Measurements from ENCODE around the gene STXBP5L.
"Not testable (repeated sequence)": the region's sequence is repeated elsewhere in the genome, so short reads cannot be mapped to it uniquely, and the experiment has no call there.

STXBP5L gene

GRCh38 chr3:120908030-120908794 lies at the start of gene STXBP5L:
STXBP5L (plus strand) TSS chr3:120908205; CDS start chr3:120909579, 1,374 bp downstream.
- peak; percentile 77 for DNase-seq

GRCh38 chr3:120858521-120858920 lies 49.5 kb upstream of the STXBP5L start:
- DNase-seq = no peak

- no peak for DNase-seq
Measured at GRCh38 chr3:120864541-120864940, 43.5 kb upstream of the STXBP5L start.

- DNase-seq = no peak
Measured at GRCh38 chr3:120875507-120875906, 32.5 kb upstream of the STXBP5L start.

GRCh38 chr3:120875989-120876388 lies 32.0 kb upstream of the STXBP5L start:
- DNase-seq = no peak

- no peak for DNase-seq
Measured at GRCh38 chr3:120879411-120879810, 28.6 kb upstream of the STXBP5L start.

- DNase-seq = no peak
Measured at GRCh38 chr3:120892921-120893320, 15.1 kb upstream of the STXBP5L start.

- no peak for DNase-seq
Measured at GRCh38 chr3:120894316-120895057, 13.5 kb upstream of the STXBP5L start.

- not testable (repeated sequence) for DNase-seq
Measured at GRCh38 chr3:120901716-120902115, 6.3 kb upstream of the STXBP5L start.

- DNase-seq = no peak
Measured at GRCh38 chr3:120903221-120903620, 4.8 kb upstream of the STXBP5L start.

GRCh38 chr3:120907659-120908029 lies 361 bp upstream of the STXBP5L start:
- no peak for DNase-seq

GRCh38 chr3:120908795-120909601 lies 993 bp downstream of the STXBP5L start:
- no peak for DNase-seq

- DNase-seq = no peak
Measured at GRCh38 chr3:120909602-120909878, 1.5 kb downstream of the STXBP5L start.

GRCh38 chr3:120926146-120926545 lies 18.1 kb downstream of the STXBP5L start:
- no peak for DNase-seq

- no peak for DNase-seq
Measured at GRCh38 chr3:120928991-120929390, 21.0 kb downstream of the STXBP5L start.

GRCh38 chr3:120931593-120931992 lies 23.6 kb downstream of the STXBP5L start:
- no peak for DNase-seq

GRCh38 chr3:120956143-120956542 lies 48.1 kb downstream of the STXBP5L start:
- DNase-seq = no peak

GRCh38 chr3:120982608-120983320 lies 74.8 kb downstream of the STXBP5L start:
- DNase-seq = no peak

- no peak for DNase-seq
Measured at GRCh38 chr3:120983321-120983665, 75.3 kb downstream of the STXBP5L start.

- DNase-seq = no peak
Measured at GRCh38 chr3:120983841-120984240, 75.8 kb downstream of the STXBP5L start.

- DNase-seq = no peak
Measured at GRCh38 chr3:120985242-120985641, 77.2 kb downstream of the STXBP5L start.

GRCh38 chr3:120988994-120989393 lies 81.0 kb downstream of the STXBP5L start:
- DNase-seq = no peak

GRCh38 chr3:121018917-121019321 lies 110.9 kb downstream of the STXBP5L start:
- DNase-seq = no peak

Data from right forelimb (tissue), 1 donor.